ENCODE measurements around the gene MGAT5. TPM values are rescaled to one million over a fixed set of nuclear protein-coding genes. Genes with fewer than 3 reads are reported as not detected.

The MGAT5 gene
- total RNA-seq, 1 donor from 2014 or later, result 58.8 TPM

DNA sequence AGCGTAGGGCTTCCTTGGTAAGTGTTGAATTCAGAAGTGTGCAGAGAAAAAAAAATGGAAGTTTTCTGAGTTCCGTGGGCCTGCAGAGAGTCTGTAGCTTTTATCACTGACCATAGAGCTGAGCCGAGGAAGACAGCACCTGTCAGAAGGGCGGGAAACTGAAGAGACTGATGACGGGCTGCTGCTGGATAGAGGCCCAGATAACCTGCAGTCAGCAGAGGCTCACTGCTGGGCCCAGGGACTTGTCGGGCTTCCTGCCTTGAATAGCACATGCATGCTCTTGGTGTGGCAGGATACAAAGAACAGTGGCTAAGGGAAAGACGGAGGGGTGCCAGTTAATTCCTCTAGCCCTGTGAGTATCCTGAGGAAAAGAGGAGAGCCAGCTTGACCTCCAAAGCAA lies 166.4 kb downstream of the MGAT5 start:
- no peak for DNase-seq
- H3K9me3 Mint-ChIP-seq (ENCODE audit: unreplicated experiment), result no peaks in the 10 kb centered on the region
- H3K36me3 Mint-ChIP-seq (ENCODE audit: unreplicated experiment), result no peaks in the 10 kb centered on the region
- no peak overlapping the region for H3K4me3 Mint-ChIP-seq (ENCODE audit: unreplicated experiment)
- peaks cover 9% of the 10 kb centered on the region for H3K4me1 Mint-ChIP-seq (ENCODE audit: low read depth, unreplicated experiment)
- H3K27me3 Mint-ChIP-seq (ENCODE audit: unreplicated experiment), result no peaks in the 10 kb centered on the region
- no peak overlapping the region for H3K27ac Mint-ChIP-seq (ENCODE audit: unreplicated experiment)
- TF ChIP-seq, protein P1, sequence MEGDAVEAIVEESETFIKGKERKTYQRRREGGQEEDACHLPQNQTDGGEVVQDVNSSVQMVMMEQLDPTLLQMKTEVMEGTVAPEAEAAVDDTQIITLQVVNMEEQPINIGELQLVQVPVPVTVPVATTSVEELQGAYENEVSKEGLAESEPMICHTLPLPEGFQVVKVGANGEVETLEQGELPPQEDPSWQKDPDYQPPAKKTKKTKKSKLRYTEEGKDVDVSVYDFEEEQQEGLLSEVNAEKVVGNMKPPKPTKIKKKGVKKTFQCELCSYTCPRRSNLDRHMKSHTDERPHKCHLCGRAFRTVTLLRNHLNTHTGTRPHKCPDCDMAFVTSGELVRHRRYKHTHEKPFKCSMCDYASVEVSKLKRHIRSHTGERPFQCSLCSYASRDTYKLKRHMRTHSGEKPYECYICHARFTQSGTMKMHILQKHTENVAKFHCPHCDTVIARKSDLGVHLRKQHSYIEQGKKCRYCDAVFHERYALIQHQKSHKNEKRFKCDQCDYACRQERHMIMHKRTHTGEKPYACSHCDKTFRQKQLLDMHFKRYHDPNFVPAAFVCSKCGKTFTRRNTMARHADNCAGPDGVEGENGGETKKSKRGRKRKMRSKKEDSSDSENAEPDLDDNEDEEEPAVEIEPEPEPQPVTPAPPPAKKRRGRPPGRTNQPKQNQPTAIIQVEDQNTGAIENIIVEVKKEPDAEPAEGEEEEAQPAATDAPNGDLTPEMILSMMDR (IDR thresholded peaks at IDR 0.05; ENCODE audit: partially characterized antibody, unreplicated experiment), result no peak

DNA sequence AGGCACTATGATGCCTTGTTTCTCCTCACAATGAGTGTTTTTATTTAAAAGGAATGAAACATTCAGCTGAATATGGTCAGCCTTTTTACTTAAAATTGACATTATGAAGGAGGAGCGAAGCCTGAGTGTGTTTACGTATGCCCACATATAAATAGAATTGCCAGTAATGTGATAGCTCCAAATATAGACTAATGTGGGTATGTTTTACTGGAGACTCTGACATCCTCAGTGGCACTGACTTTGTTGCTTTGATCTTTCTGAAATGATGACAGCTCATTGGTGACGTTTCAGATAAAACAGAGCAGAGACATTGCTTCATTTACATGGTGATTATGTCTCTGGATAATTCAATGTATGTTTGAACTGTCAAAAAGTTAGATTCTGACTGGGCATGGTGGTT lies 167.0 kb downstream of the MGAT5 start:
- no peak overlapping the region for H3K27ac Mint-ChIP-seq (ENCODE audit: unreplicated experiment)
- no peak for DNase-seq
- H3K27me3 Mint-ChIP-seq (ENCODE audit: unreplicated experiment), result no peaks in the 10 kb centered on the region
- TF ChIP-seq, protein P1 (IDR thresholded peaks at IDR 0.05; ENCODE audit: partially characterized antibody, unreplicated experiment), result no peak
- H3K4me3 Mint-ChIP-seq (ENCODE audit: unreplicated experiment), result no peak overlapping the region
- H3K36me3 Mint-ChIP-seq (ENCODE audit: unreplicated experiment), result no peaks in the 10 kb centered on the region
- peaks cover 9% of the 10 kb centered on the region for H3K4me1 Mint-ChIP-seq (ENCODE audit: low read depth, unreplicated experiment)
- H3K9me3 Mint-ChIP-seq (ENCODE audit: unreplicated experiment), result no peaks in the 10 kb centered on the region

- Mint-ChIP-seq H3K27ac (ENCODE audit: unreplicated experiment) (no peak overlapping the region), H3K4me3 (ENCODE audit: unreplicated experiment) (no peak overlapping the region), H3K27me3 (ENCODE audit: unreplicated experiment) (no peaks in the 10 kb centered on the region), H3K36me3 (ENCODE audit: unreplicated experiment) (no peaks in the 10 kb centered on the region), H3K4me1 (ENCODE audit: low read depth, unreplicated experiment) (peaks cover 9% of the 10 kb centered on the region), H3K9me3 (ENCODE audit: unreplicated experiment) (no peaks in the 10 kb centered on the region)
- no peak for DNase-seq
- TF ChIP-seq, protein P1 (IDR thresholded peaks at IDR 0.05; ENCODE audit: partially characterized antibody, unreplicated experiment), result no peak
These were observed 167.9 kb downstream of the MGAT5 start for GRCh38 chr2:134421556-134422328.

DNA sequence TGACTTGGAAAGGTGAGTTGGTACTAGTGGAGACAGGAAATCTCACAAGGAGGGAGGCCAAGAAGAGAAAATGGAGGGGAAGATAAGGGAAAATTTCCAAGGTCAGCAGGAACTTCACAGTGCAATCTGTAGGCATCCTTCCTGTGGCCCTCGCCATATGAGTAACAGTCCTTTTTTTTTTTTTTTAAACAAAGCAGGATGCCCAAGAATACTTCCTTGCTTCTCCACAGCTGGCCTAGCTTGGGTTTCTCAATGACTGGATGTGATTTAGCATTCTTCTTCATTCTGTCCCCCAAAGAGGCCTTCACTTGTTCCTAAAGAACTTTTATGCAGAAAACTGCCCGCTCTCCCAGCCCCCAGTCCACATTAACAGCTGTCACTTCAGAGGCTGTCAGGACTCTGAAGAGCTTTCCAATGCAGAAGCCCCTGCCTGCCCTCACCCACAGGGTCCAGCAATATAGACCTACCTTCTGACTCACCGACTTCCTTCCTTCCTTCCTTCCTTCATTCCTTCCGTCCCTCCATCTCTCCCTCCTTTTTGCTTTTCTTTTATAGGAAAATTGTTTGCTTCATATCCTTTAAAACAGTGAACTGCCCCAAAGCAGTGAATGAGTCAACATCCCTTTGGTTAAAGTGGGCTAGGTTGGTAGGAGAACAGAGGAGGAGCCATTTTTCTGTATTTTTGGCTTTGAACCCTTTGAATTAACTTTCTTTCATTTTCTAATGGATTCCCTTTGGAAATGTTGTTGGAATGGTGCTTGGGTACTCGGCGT lies 172.0 kb downstream of the MGAT5 start:
- Mint-ChIP-seq H3K4me1 (ENCODE audit: low read depth, unreplicated experiment) (no peaks in the 10 kb centered on the region), H3K4me3 (ENCODE audit: unreplicated experiment) (no peak overlapping the region), H3K27me3 (ENCODE audit: unreplicated experiment) (peaks cover 1% of the 10 kb centered on the region), H3K27ac (ENCODE audit: unreplicated experiment) (no peak overlapping the region), H3K36me3 (ENCODE audit: unreplicated experiment) (peaks cover 5% of the 10 kb centered on the region), H3K9me3 (ENCODE audit: unreplicated experiment) (no peaks in the 10 kb centered on the region)
- TF ChIP-seq, protein P1 (IDR thresholded peaks at IDR 0.05; ENCODE audit: partially characterized antibody, unreplicated experiment), result no peak
- DNase-seq, result no peak

GRCh38 chr2:134426721-134427120 lies 172.8 kb downstream of the MGAT5 start:
- no peaks in the 10 kb centered on the region for H3K4me1 Mint-ChIP-seq (ENCODE audit: low read depth, unreplicated experiment)
- H3K9me3 Mint-ChIP-seq (ENCODE audit: unreplicated experiment), result no peaks in the 10 kb centered on the region
- TF ChIP-seq, protein P1 (IDR thresholded peaks at IDR 0.05; ENCODE audit: partially characterized antibody, unreplicated experiment), result no peak
- no peak overlapping the region for H3K4me3 Mint-ChIP-seq (ENCODE audit: unreplicated experiment)
- H3K36me3 Mint-ChIP-seq (ENCODE audit: unreplicated experiment), result peaks cover 5% of the 10 kb centered on the region
- DNase-seq, result no peak
- H3K27ac Mint-ChIP-seq (ENCODE audit: unreplicated experiment), result no peak overlapping the region
- peaks cover 2% of the 10 kb centered on the region for H3K27me3 Mint-ChIP-seq (ENCODE audit: unreplicated experiment)

All from glutamatergic neuron (in vitro differentiated cells).